HUDEP-2 (cell line): Measurements from ENCODE around the gene SPIN1.

Experiments used
- DNase-seq, 76 experiments: peaks; one replicate each; lab custom pipeline; 2025; ENCODE audit not compliant: unreplicated experiment in 76 of 76; lab: John Stamatoyannopoulos, UW

Gene SPIN1

DNA sequence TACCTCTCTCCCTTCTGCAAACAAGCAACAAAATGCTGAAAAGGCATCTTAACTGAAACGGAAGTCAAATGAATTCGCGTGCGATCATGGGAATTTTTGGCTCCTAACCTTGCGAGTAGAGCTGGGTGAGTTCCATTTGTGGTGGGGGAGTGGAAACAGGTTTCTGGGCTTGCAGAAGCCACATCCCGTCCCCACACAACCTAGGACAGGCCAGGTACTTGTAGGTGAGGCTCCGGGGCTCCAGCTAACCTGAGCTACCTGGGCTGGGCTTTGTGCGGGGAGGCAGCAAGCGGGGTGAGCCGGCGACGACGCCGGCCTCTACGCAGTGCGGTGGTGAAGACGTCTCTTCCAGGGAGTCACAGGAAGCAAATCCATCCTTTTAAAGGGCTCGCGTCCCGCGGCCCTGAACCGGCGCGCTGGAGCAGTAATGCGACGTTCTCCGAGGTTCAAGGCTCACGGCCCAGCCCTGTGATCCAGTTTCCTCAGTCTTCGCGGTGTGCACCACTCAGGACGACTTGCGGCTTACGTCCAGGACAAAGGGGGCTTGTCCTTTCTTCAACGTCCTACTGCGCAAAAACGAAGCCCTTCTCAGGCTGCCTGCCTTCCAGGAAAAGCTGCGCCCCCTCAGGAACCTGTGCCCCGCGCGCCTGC, 567 bp upstream of the SPIN1 start:
- DNase-seq: peak in 11 of 76 experiments; percentile 24 to 65 (median 41)

DNA sequence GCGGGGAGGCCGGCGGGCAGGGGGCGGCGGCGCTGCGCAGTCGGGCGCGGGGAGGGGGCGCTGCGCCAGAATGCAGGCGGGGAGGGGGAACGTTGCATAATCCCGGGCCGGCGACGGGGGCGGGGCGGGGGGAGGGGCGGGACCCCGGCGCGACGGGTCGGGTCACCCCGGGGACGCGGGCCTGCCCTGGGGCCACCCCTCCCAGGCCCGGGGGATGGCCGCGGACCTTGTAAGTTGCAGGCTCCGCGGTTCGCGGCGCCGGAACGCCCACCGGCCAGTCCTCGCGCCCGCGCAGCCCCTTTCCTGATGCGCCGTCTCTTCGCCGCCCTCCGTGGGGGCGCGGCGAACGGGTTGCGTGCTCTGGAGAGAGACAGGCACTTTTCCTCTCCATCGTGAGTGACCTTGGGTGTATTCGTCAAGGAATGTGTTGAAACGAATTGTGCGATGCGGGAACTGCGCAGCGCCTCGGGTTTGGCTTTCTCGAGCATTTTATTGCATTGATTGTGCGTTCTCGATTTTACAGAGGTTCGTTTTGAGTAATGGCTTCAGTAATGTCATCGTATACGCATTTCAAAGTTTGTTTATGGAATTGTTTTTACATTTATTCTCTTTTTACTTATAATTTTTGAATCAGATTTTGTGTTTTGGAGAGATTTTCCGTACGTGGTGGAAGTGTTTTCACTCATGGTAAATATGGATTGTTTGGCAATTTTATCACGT, 802 bp downstream of the SPIN1 start:
- DNase-seq: peak in 16 of 76 experiments; percentile 3 to 34 (median 10)

DNA sequence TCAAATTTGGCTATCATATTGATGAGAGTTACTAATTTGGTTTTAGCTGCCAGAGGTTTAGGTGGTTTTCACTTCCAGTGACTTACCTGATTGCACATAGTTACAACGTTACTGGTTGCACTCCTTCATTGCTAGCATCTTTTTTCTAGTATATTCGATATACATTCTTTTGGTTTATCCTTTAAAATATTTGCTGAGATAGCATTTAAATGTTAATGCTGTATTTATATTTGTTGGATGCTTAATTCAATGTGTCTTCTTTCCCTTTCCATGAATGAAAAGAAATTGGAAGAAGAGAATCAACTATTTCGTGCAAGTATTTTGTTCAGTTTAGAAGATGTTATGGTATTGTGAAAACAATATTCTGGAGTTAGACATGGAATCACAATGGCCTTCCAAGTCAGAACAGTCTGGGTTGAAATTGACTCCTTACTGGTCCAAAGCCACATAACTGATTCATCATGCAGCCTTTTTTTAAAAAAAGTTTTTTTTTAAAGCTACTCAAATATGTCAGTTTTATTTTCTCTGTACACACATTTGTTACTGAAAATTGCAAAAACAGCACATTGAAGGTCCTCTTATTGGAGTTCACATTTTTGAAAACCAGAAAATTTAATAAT, 2.2 kb downstream of the SPIN1 start:
- DNase-seq: no peak

DNA sequence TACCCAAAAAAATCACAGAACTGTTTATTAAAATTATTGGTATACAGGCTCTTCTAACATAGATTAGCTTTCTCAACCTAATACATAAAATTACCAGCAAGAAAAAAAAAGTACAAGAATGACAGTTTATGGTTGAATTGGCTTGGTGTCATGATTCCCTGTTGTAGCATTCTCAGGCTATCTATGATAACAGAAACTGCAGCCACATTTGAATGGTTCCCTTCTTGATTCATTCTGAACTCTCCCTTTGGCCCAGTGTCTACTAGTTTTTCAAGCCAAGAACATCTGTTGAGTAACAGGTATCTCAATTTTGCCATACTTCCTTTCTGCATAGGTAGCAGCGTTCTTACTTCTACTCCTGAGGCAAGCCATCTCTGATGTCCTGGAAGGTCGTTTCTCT, 3.0 kb downstream of the SPIN1 start:
- no peak for DNase-seq

DNA sequence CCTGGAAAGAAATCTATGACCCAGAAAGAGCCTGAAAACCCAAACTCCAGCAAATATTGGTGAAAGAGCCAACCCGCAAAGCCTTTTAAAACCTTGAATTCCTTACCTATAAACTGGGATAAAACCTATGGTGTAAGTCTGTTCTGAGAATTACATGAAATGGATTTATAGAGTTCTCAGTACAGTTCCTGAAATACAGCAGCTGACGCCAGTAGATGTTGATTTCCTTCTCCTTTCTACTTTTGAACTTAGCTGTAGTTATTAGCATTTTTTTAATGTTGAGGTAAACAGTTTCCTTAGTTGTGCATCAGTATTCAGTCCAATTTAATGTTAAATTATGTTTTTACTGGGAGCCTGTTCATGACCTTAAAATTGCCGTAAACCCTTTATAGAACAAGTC, 3.7 kb downstream of the SPIN1 start:
- no peak for DNase-seq

DNA sequence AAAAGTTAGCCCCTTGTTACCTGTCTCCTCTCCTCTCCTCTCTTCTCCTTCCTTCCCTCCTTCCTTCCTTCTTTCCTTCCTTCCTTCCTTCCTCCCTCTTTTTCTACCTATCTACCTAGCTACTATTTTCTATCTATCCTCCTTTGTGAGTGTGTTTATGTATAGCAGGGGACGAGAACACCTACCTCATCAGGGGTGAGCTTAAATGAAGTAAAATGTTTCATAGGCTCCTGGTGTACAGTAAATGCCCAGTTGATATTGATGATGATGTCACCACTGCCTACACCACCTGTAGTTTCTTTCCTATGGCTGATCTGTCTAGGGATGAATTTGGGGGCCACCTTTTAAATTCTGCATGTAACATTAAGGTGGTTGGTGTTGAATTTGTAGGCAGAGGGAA, 4.3 kb downstream of the SPIN1 start:
- DNase-seq: no peak

- no peak for DNase-seq
Observed at GRCh38 chr9:88396836-88397577, 8.8 kb downstream of the SPIN1 start.

DNA sequence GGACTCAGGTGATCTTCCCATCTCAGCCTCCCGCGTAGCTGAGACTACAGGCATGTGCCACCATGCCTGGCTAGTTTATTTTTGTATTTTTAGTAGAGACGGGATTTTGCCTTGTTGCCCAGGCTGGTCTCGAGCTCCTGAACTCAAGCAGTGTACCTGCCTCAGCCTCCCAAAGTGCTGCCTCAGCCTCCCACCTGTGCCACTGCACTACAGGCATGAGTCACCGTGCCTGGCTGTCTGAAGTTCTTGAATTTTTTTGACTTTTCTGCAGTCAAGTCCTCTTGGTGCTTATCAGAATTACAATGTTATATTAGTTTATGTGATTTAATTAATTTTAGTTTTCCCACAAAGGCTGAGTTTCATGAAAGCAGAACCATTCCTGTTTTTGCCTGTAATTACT, 9.8 kb downstream of the SPIN1 start:
- no peak for DNase-seq

DNA sequence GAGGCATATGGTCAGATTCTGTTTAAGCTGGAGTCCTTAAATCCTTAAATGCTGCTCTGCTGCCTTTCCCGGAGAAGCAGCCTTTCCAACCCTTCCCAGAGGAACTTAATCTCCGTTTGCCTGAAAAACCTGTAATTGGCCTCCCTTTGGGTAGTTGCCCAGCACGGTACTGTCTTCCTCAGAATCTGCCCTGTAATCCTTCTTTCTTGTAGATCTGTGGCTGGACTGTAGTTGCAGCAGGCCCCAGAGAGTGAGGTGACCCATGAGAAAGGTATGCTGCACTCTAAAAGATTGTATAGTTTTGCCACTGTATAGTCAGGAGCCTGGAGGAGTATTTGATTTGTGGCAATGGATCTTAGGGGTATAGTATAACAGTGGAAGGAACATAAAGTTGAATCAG, 11.7 kb downstream of the SPIN1 start:
- DNase-seq: no peak

DNA sequence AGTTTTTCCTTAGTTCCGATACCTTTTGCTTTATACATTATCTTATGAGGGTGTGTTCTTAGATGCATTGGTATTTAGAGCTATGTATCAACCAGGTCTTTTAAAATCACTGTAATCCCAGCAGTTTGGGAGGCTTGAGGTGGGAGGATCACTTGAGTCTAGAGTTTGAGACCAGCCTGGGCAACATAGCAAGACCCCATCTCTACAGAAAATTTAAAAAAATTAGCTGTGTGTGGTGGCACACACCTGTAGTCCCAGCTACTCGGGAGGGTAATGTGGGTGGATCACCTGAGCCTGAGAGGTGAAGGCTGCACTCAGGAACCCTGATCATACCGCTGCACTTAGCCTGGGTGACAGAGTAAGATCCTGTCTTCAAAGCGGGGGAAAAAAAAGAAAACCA, 15.1 kb downstream of the SPIN1 start:
- no peak for DNase-seq

DNA sequence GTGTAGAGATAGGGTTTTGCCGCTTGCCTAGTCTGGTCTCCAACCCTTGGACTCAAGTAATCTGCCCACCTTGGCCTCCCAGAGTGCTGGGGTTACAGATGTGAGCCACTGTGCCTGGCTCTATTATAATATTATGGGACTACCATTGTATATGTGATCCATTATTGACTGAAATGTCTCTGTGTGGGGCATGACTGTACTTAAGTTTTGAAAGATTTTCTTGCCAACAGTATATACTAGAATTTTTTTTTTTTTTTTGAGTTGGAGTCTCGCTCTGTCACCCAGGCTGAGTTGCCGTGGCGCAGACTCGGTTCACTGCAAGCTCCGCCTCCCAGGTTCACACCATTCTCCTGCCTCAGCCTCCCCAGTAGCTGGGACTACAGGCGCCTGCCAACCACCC, 17.8 kb downstream of the SPIN1 start:
- no peak for DNase-seq

DNA sequence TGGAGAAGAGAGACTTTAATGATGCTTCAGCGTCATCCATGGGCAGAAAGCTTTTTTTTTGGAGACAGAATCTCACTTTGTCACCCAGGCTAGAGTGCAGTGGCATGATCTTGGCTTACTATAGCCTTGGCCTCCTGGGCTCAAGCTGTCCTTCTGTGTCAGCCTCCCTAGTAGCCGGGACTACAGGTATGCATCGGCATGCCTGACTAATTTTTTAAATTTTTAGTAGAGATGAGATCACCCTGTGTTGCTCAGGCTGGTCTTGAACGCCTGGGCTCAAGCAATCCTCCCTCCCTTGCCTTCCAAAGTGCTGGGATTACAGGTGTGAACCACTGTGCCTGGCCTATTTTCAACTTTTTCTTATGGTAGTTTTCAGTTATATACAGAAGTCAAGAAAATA, 23.2 kb downstream of the SPIN1 start:
- DNase-seq: no peak

GRCh38 chr9:88414298-88414697, 26.1 kb downstream of the SPIN1 start:
- no peak for DNase-seq

DNA sequence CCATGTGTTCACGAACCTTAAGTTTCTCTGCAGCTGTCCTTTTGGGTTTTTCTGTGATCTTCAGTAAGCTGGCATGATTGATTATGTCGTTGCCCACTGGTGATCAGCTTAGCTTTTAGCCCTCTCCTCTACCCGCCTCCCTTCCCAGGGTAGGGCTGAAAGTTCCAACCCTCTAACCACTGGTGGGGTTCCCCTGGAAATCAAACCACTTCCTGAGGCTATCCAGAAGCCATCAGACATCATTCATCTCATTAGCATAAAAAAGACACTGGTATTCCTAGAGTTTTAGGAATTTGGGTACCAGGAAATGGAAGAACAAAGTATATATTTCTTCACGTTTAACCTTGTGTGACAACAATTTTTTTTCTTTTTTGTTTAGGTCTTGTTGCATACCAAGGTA, 29.8 kb downstream of the SPIN1 start:
- no peak for DNase-seq

- no peak for DNase-seq
Observed at GRCh38 chr9:88418715-88419540, 30.7 kb downstream of the SPIN1 start.

- DNase-seq: no peak
Observed at GRCh38 chr9:88420227-88420626, 32.0 kb downstream of the SPIN1 start.

GRCh38 chr9:88421348-88421747, 33.1 kb downstream of the SPIN1 start:
- no peak for DNase-seq

DNA sequence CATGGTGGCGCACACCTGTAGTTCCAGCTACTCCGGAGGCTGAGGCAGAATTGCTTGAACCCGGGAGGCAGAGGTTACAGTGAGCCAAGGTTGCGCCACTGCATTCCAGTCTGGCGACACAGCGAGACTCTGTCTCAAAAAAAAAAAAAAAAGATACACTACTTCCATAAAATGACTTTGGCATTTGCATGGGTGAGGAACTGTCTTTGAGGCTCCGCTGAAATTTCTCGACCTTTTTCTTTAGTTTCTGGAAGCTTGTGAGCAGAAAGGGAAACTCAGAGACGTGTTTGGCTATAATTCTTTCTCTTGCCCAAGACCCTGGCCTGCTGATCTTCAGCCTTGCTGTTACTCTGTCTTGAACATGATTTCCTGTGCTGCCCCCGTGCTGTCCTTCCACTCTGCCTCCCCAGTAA, 37.3 kb downstream of the SPIN1 start:
- DNase-seq: no peak

- no peak for DNase-seq
Observed at GRCh38 chr9:88426651-88427050, 38.4 kb downstream of the SPIN1 start.

- no peak for DNase-seq
Observed at GRCh38 chr9:88429595-88430430, 41.6 kb downstream of the SPIN1 start.
